Measurements from ENCODE around the gene ATP10A. TPM values are rescaled to one million over a fixed set of nuclear protein-coding genes. Genes with fewer than 3 reads are reported as not detected.

ATP10A gene
- total RNA-seq, 1 donor from 2014 or later = 3.2 TPM

DNA sequence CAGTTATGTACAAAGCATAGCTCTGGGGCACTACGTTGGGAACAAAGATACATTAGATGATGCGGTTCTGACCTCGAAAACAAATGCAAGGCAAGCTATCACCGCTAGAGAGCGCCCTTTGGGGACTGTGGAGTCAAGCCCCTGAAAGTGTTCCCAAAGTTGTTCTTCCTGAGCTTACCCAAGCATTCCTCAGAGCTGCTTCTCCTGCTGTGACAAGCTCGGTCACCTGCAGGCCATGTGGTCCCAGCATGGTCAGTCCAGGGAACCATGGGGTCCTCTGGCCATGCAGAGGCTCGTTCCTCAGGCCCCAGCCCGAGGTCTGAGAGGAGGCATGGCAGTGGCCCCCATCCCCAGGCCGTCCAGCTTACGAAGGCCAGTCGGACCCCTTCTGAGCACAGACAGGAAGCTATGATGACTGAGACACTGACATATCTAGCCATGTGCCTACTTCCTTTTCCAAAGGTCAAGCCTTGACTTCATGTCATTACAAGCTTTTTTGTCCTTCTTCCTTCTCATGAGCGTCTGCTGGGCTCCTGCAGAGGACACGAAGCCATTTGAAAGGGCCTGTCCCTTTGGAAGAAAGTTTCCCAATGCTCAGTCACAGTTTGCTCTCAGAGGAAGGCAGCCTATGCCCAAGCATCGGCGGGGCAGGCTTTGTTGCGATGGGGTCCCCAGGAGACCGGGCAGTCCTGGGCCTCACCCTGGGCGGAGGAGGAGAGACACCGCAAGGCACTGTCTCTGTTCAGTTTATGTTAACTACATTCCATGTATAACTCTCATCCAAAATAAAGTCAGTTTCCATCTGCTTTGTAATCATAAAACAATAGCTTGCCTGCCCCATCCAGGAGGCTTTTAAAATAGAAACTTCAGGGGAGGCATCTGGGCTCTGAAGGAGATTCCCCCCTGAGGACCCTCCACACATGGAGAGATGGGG, 79.3 kb downstream of the ATP10A start:
- TF ChIP-seq POLR2A (IDR thresholded peaks at IDR 0.05) = no peak
- TF ChIP-seq, protein P1, sequence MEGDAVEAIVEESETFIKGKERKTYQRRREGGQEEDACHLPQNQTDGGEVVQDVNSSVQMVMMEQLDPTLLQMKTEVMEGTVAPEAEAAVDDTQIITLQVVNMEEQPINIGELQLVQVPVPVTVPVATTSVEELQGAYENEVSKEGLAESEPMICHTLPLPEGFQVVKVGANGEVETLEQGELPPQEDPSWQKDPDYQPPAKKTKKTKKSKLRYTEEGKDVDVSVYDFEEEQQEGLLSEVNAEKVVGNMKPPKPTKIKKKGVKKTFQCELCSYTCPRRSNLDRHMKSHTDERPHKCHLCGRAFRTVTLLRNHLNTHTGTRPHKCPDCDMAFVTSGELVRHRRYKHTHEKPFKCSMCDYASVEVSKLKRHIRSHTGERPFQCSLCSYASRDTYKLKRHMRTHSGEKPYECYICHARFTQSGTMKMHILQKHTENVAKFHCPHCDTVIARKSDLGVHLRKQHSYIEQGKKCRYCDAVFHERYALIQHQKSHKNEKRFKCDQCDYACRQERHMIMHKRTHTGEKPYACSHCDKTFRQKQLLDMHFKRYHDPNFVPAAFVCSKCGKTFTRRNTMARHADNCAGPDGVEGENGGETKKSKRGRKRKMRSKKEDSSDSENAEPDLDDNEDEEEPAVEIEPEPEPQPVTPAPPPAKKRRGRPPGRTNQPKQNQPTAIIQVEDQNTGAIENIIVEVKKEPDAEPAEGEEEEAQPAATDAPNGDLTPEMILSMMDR (IDR thresholded peaks at IDR 0.05) = no peak
- no peak for TF ChIP-seq POLR2AphosphoS5 (IDR thresholded peaks at IDR 0.05; ENCODE audit: insufficient read depth in 1 of 2, low read depth in 1 of 2)
- no peaks in the 10 kb centered on the region for H3K36me3 ChIP-seq
- DNase-seq (ENCODE audit: extremely low spot score in 2 of 2) = no peak
- H3K9me3 ChIP-seq = no peaks in the 10 kb centered on the region
- no peaks in the 10 kb centered on the region for H3K27me3 ChIP-seq
- intact Hi-C loops (cut with DNase I) = no loop called here
- H3K4me3 ChIP-seq = no peak overlapping the region
- H3K4me1 ChIP-seq = peaks cover 22% of the 10 kb centered on the region
- H3K27ac ChIP-seq = no peak overlapping the region

DNA sequence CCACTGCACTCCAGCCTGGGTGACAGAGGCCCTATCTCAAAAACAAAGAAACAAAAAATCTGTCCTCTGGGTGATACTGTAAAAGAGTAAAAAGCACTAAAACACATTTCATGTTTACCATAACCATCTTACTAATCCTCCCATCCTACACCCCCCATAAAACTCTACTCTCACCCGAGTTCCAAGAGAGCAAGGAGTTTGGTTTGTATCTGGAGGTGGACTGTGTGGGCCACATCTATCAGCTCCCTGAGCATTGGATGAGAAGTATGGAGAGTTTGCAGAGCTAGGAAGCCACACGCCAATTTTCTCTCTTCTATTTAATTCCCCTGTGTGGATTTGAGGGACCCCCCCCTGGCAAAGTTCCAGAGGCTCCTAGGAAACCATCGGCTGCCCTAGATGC, 80.0 kb downstream of the ATP10A start:
- Histone ChIP-seq H3K36me3 (no peaks in the 10 kb centered on the region), H3K27ac (no peak overlapping the region), H3K9me3 (no peaks in the 10 kb centered on the region), H3K4me3 (no peak overlapping the region), H3K27me3 (no peaks in the 10 kb centered on the region), H3K4me1 (peaks cover 14% of the 10 kb centered on the region)
- TF ChIP-seq, protein P1 (IDR thresholded peaks at IDR 0.05) = no peak
- TF ChIP-seq POLR2AphosphoS5 (IDR thresholded peaks at IDR 0.05; ENCODE audit: insufficient read depth in 1 of 2, low read depth in 1 of 2) (no peak), POLR2A (IDR thresholded peaks at IDR 0.05) (no peak)
- intact Hi-C loops (cut with DNase I) = no loop called here
- no peak for DNase-seq (ENCODE audit: extremely low spot score in 2 of 2)

DNA sequence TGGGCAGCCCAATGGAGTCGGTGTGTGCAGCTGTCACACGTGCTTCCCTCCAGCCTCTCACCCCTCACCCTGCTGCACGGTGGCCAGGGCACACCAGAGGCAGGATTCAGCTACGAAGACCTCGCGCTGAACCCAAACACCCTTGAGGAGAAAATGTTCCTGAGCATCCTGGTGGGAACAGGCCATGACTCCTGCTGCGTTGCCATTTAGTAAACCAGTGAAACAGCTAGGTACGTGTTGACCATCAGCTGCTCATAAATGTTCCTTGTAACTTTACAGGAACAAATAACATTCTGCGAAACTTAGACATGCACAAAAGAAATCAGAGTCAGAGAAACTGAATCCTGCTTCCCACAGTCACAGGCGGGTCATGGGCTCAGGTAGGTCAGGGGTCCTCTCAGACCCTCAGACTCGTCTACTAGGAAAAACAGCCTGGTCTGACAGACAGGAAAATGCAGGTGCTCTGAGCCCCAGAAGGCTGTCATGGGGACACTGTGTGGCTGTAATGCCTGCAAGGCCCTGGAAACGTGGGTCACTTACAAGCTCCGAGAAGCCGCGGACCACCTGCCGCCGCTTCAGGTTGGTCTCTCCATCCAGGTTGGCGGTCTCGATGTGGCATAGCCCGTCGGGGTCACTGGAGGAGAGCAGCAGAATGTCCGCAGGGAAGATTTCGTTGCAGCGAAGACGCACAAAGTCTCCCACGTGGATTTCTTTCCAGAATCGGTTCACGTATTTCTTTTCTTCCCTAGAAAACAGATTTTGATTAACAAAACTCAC, 82.5 kb downstream of the ATP10A start:
- no peaks in the 10 kb centered on the region for H3K27me3 ChIP-seq
- no peak overlapping the region for H3K27ac ChIP-seq
- no peaks in the 10 kb centered on the region for H3K36me3 ChIP-seq
- intact Hi-C loops (cut with DNase I) = no loop called here
- no peak for TF ChIP-seq POLR2AphosphoS5 (IDR thresholded peaks at IDR 0.05; ENCODE audit: insufficient read depth in 1 of 2, low read depth in 1 of 2)
- TF ChIP-seq, protein P1 (IDR thresholded peaks at IDR 0.05) = no peak
- TF ChIP-seq POLR2A (IDR thresholded peaks at IDR 0.05) = no peak
- no peak for DNase-seq (ENCODE audit: extremely low spot score in 2 of 2)
- H3K9me3 ChIP-seq = no peaks in the 10 kb centered on the region
- no peak overlapping the region for H3K4me3 ChIP-seq
- peaks cover 5% of the 10 kb centered on the region for H3K4me1 ChIP-seq

DNA sequence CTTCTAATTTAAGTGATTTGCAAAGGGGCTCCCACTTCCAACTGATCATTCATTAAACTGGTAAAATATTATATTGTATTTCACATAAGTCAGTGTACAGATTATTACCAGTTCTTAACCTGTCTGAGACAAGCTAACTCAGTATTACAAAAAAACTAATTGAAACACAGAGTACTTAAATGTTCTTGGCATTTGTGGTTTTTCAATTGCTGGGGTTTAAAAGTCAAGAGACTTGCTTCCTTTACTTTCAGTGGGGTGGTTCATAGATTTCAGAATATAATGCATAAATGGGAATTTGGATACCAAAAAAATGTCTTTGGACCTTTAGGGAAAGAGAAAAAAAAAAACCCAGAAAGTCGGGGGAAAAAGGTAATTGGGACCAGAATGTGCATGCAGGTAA, 85.0 kb downstream of the ATP10A start:
- no peaks in the 10 kb centered on the region for H3K27me3 ChIP-seq
- intact Hi-C loops (cut with DNase I) = no loop called here
- no peak for DNase-seq (ENCODE audit: extremely low spot score in 2 of 2)
- H3K27ac ChIP-seq = no peak overlapping the region
- TF ChIP-seq POLR2AphosphoS5 (IDR thresholded peaks at IDR 0.05; ENCODE audit: insufficient read depth in 1 of 2, low read depth in 1 of 2) (no peak), POLR2A (IDR thresholded peaks at IDR 0.05) (no peak)
- TF ChIP-seq, protein P1 (IDR thresholded peaks at IDR 0.05) = no peak
- H3K9me3 ChIP-seq = no peaks in the 10 kb centered on the region
- no peak overlapping the region for H3K4me3 ChIP-seq
- H3K4me1 ChIP-seq = peaks cover 14% of the 10 kb centered on the region
- H3K36me3 ChIP-seq = no peaks in the 10 kb centered on the region
